GM12878 (cell line): ENCODE results near the gene NKD2. TPM values are rescaled to one million over a fixed set of nuclear protein-coding genes. Genes with fewer than 3 reads are reported as not detected.

Source experiments
- ATAC-seq: fragments of 200-7000 bp; cut with Tn5 transposase; 3 replicates; pipeline ENCODE4 v1.9.1; 2020; ENCODE audit warnings: mild to moderate bottlenecking, moderate library complexity
- BruUV-seq: library from RNA; stranded (reverse); fragments of 400-500 nt; replicated peaks from 2 replicates; lab custom pipeline; 2021; lab: Mats Ljungman, UMichigan
- CTCF ChIA-PET: fragments of 300-600 bp; sonication (Branson Sonifier 250); formaldehyde crosslinking; extraction: SDS; loops from one replicate; lab custom pipeline; 2021; ENCODE audit warnings: inconsistent platforms; lab: Yijun Ruan, JAX
- POLR2A ChIA-PET: fragments of 350-600 bp; formaldehyde crosslinking; extraction: SDS; loops from one replicate; lab custom pipeline; 2021; ENCODE audit warnings: inconsistent platforms; lab: Charles Lee
- RAD21 ChIA-PET: fragments of 300-600 bp; sonication (Branson Sonifier 250); formaldehyde crosslinking; loops from one replicate; lab custom pipeline; 2023; ENCODE audit warnings: antibody characterized with exemption; ENCODE audit not compliant: unreplicated experiment; lab: Charles Lee
- SMC1A ChIA-PET: fragments of 300-600 bp; sonication (Branson Sonifier 250); formaldehyde crosslinking; loops from one replicate; lab custom pipeline; 2023; ENCODE audit not compliant: unreplicated experiment, uncharacterized antibody; lab: Charles Lee
- DNase-seq: peaks from one replicate; pipeline ENCODE4 v3.0.0-alpha.2; 2011; ENCODE audit warnings: low read depth, low spot score
- FAIRE-seq: peaks from 3 replicates; lab custom pipeline; 2011; peaks lifted over from hg19 to GRCh38; lab: Jason Lieb, UNC
- H2AFZ ChIP-seq: 2 replicates; pipeline ENCODE4 v1.6.0; 2011; ENCODE audit warnings: low read depth, low read length, control low read depth; ENCODE audit not compliant: control insufficient read depth
- H3K27ac ChIP-seq: 2 replicates; pipeline ENCODE4 v1.5.1; 2011; ENCODE audit warnings: control low read depth; ENCODE audit not compliant: control insufficient read depth, insufficient read depth
- H3K27me3 ChIP-seq, 2 experiments: replicated peaks in 1 of 2; 2 replicates each; pipeline versions ENCODE4 v1.6.0 to v1.6.1; 2011; ENCODE audit warnings: low read length in 1 of 2; ENCODE audit not compliant: control insufficient read depth in 2 of 2, insufficient read depth in 2 of 2
- H3K36me3 ChIP-seq, 2 experiments: 2 replicates each; pipeline ENCODE4 v1.5.1; 2011; ENCODE audit warnings: low read length in 1 of 2; ENCODE audit not compliant: control insufficient read depth in 2 of 2, insufficient read depth in 2 of 2
- H3K4me1 ChIP-seq: 2 replicates; pipeline ENCODE4 v1.6.1; 2011; ENCODE audit warnings: mild to moderate bottlenecking, low read length, moderate library complexity, mixed read lengths; ENCODE audit not compliant: control insufficient read depth, insufficient read depth
- H3K4me2 ChIP-seq: 2 replicates; pipeline ENCODE4 v1.6.0; 2011; ENCODE audit warnings: control low read depth; ENCODE audit not compliant: control insufficient read depth, insufficient read depth
- H3K4me3 ChIP-seq: fragments of 200-600 bp; sonication (generic); 2 replicates; pipeline ENCODE4 v1.5.1; 2016
- H3K79me2 ChIP-seq: 2 replicates; pipeline ENCODE4 v1.6.0; 2011; ENCODE audit warnings: low read length; ENCODE audit not compliant: control insufficient read depth, insufficient read depth
- H3K9ac ChIP-seq: 2 replicates; pipeline ENCODE4 v1.8.0; 2011; ENCODE audit warnings: low read length, control low read depth, mixed read lengths; ENCODE audit not compliant: control insufficient read depth, insufficient read depth
- H3K9me3 ChIP-seq: replicated peaks from 3 replicates; pipeline ENCODE4 v1.5.1; 2011; ENCODE audit warnings: mild to moderate bottlenecking, low read length; ENCODE audit not compliant: control insufficient read depth, insufficient read depth
- H4K20me1 ChIP-seq: 2 replicates; pipeline ENCODE4 v1.6.0; 2011; ENCODE audit not compliant: control insufficient read depth, insufficient read depth
- SRF ChIP-seq, 2 experiments: IDR thresholded peaks; 2 replicates each; pipeline ENCODE4 v1.6.1; 2011; ENCODE audit warnings: low read depth in 2 of 2, low read length in 2 of 2, mild to moderate bottlenecking in 1 of 2, moderate library complexity in 1 of 2
- WGBS: methylation state at CpG from one replicate; pipeline ENCODE4 v1.1.6; 2016; ENCODE audit warnings: low lambda C conversion rate; ENCODE audit not compliant: insufficient replicate concordance, insufficient coverage; ENCODE audit errors: missing lambda C conversion rate; 5-methylcytosine and 5-hydroxymethylcytosine counted together
- in situ Hi-C: fragments of 300-500 bp; cut with MboI; formaldehyde crosslinking; loops from 9 replicates; pipeline ENCODE4 v1.14.3; 2018; ENCODE audit warnings: mixed read lengths
- intact Hi-C: fragments of 100-400 bp; cut with micrococcal nuclease; formaldehyde crosslinking; loops from one replicate; pipeline ENCODE4 v1.14.2; 2022; ENCODE audit not compliant: unreplicated experiment
- polyA plus RNA-seq, 11 experiments: library from polyadenylated mRNA; depleted of rRNA in 4 of 11; unstranded in 6 of 11; stranded (reverse) in 5 of 11; fragments of >200 nt; fragmentation: Nextera tagmentation in 4 of 11; fragmentation: Illumina TruSeq in 1 of 11; extraction: Ambion mirVana in 4 of 11; extraction: Trizol in 1 of 11; gene quantifications; 1 replicate in 1 of 11; 2 replicates in 10 of 11; pipeline versions ENCODE4 v1.2.1 to v1.2.3, GENCODE V29; 2011 to 2016; ENCODE audit warnings: inconsistent platforms in 2 of 11, missing spikeins in 2 of 11, low read depth in 1 of 11
- total RNA-seq, 4 experiments: library from RNA; depleted of rRNA in 3 of 4; stranded (reverse); fragments of >200 nt in 3 of 4; fragmentation: Illumina TruSeq in 1 of 4; extraction: Trizol in 1 of 4; gene quantifications; 2 replicates each; pipeline versions ENCODE4 v1.2.1 to v1.2.3, GENCODE V29; 2013 to 2021
- TF ChIP-seq, protein P1 (sequence below): fragments of 450-650 bp; IDR thresholded peaks from 2 replicates; pipeline ENCODE4 v1.6.1; 2017; ENCODE audit warnings: antibody characterized with exemption, mild to moderate bottlenecking, moderate library complexity
- TF ChIP-seq, protein P2 (sequence below): IDR thresholded peaks from 2 replicates; pipeline ENCODE4 v1.6.1; 2012; ENCODE audit warnings: mild to moderate bottlenecking, low read depth, low read length

Gene NKD2
- total and polyA plus RNA-seq, 10 of the 15 experiments (the other 5 are each of a cell fraction or from before 2014, with no cell fraction given): 0.20 to 0.83 (median 0.26) TPM; not detected in 7

DNA sequence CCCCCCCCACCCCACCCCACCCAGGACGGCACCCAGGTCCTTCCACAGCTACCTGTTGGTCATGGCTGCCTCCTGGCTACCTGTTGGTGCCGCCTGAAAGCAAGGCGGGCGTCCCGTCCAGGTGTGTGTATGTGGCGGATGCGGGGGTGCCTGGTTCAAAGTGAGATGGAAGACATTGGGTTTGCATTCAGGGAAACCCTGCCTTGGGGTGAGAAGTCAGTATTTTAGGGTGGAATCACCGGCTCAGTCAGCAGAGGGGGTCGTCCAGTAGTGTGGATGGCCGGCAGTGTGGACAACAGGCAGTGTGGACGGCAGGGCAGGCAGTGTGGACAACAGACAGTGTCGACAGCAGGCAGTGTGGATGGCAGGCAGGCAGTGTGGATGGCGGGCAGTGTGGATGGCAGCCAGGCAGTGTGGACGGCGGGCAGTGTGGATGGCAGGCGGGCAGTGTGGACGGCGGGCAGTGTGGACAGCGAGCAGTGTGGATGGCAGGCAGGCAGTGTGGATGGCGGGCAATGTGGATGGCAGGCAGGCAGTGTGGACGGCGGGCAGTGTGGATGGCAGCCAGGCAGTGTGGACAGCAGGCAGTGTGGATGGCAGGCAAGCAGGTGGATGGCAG is 28.0 kb downstream of the NKD2 start:
- H2AFZ ChIP-seq: no peak overlapping the region
- H3K36me3 ChIP-seq: no peaks in the 10 kb centered on the region
- no peak overlapping the region for H3K4me2 ChIP-seq
- RAD21 ChIA-PET: no interaction called here
- no peaks in the 10 kb centered on the region for H3K27me3 ChIP-seq
- TF ChIP-seq SRF (IDR thresholded peaks at IDR 0.05; ENCODE audit: low read depth in 2 of 2, low read length in 2 of 2): no peak
- TF ChIP-seq, protein P1, sequence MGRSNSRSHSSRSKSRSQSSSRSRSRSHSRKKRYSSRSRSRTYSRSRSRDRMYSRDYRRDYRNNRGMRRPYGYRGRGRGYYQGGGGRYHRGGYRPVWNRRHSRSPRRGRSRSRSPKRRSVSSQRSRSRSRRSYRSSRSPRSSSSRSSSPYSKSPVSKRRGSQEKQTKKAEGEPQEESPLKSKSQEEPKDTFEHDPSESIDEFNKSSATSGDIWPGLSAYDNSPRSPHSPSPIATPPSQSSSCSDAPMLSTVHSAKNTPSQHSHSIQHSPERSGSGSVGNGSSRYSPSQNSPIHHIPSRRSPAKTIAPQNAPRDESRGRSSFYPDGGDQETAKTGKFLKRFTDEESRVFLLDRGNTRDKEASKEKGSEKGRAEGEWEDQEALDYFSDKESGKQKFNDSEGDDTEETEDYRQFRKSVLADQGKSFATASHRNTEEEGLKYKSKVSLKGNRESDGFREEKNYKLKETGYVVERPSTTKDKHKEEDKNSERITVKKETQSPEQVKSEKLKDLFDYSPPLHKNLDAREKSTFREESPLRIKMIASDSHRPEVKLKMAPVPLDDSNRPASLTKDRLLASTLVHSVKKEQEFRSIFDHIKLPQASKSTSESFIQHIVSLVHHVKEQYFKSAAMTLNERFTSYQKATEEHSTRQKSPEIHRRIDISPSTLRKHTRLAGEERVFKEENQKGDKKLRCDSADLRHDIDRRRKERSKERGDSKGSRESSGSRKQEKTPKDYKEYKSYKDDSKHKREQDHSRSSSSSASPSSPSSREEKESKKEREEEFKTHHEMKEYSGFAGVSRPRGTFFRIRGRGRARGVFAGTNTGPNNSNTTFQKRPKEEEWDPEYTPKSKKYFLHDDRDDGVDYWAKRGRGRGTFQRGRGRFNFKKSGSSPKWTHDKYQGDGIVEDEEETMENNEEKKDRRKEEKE: no peak
- TF ChIP-seq, protein P2, sequence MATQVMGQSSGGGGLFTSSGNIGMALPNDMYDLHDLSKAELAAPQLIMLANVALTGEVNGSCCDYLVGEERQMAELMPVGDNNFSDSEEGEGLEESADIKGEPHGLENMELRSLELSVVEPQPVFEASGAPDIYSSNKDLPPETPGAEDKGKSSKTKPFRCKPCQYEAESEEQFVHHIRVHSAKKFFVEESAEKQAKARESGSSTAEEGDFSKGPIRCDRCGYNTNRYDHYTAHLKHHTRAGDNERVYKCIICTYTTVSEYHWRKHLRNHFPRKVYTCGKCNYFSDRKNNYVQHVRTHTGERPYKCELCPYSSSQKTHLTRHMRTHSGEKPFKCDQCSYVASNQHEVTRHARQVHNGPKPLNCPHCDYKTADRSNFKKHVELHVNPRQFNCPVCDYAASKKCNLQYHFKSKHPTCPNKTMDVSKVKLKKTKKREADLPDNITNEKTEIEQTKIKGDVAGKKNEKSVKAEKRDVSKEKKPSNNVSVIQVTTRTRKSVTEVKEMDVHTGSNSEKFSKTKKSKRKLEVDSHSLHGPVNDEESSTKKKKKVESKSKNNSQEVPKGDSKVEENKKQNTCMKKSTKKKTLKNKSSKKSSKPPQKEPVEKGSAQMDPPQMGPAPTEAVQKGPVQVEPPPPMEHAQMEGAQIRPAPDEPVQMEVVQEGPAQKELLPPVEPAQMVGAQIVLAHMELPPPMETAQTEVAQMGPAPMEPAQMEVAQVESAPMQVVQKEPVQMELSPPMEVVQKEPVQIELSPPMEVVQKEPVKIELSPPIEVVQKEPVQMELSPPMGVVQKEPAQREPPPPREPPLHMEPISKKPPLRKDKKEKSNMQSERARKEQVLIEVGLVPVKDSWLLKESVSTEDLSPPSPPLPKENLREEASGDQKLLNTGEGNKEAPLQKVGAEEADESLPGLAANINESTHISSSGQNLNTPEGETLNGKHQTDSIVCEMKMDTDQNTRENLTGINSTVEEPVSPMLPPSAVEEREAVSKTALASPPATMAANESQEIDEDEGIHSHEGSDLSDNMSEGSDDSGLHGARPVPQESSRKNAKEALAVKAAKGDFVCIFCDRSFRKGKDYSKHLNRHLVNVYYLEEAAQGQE: no peak
- TF ChIP-seq, all 136 proteins: peak for 0
- no peaks in the 10 kb centered on the region for H3K79me2 ChIP-seq
- H4K20me1 ChIP-seq: no peaks in the 10 kb centered on the region
- ATAC-seq (no peak), FAIRE-seq (no peak), DNase-seq (no peak)
- no peaks in the 10 kb centered on the region for H3K4me1 ChIP-seq
- in situ Hi-C loops (no loop called here), intact Hi-C loops (no loop called here)
- no peak overlapping the region for H3K9ac ChIP-seq
- BruUV-seq: no TSS peak
- no peak overlapping the region for H3K27ac ChIP-seq
- SMC1A ChIA-PET: no interaction called here
- 62% methylated on average over 22 of the region's 22 CpGs for WGBS
- no peaks in the 10 kb centered on the region; the same call in 2 of the 3 replicates for H3K9me3 ChIP-seq
- no peak overlapping the region for H3K4me3 ChIP-seq
- CTCF ChIA-PET: no interaction called here
- POLR2A ChIA-PET: no interaction called here
